GM12878 (cell line): ENCODE measurements around the gene KCTD19.

ENCODE experiments used
- CTCF ChIP-seq, 3 experiments: IDR thresholded peaks in 2 of 3; conservative IDR thresholded peaks in 1 of 3; 2 replicates each; pipeline ENCODE4 v1.5.1; 2011; ENCODE audit warnings: low read depth in 3 of 3, low read length in 3 of 3, mild to moderate bottlenecking in 3 of 3, control low read depth in 2 of 3, moderate library complexity in 2 of 3, inconsistent platforms in 1 of 3, mixed read lengths in 1 of 3; ENCODE audit not compliant: control insufficient read depth in 2 of 3, insufficient read depth in 1 of 3; ENCODE audit errors: extremely low read depth in 1 of 3
- POLR2AphosphoS5 ChIP-seq: IDR thresholded peaks from 2 replicates; pipeline ENCODE4 v1.6.1; 2011; ENCODE audit warnings: mild to moderate bottlenecking, low read length, inconsistent platforms
- ZZZ3 ChIP-seq: IDR thresholded peaks from 2 replicates; pipeline ENCODE4 v1.6.1; 2011; ENCODE audit warnings: low read depth; ENCODE audit not compliant: control insufficient read depth, insufficient read length

- TF ChIP-seq ZZZ3 (no peak), POLR2AphosphoS5 (no peak), CTCF (IDR thresholded peaks at IDR 0.05 in 2 of 3, conservative IDR thresholded peaks at IDR 0.05 in 1 of 3; ENCODE audit: control insufficient read depth in 2 of 3, extremely low read depth in 1 of 3, insufficient read depth in 1 of 3, low read depth in 3 of 3, low read length in 3 of 3) (peak; percentile 7 to 17 (median 17); a peak in 2 of 6 replicates)
These were observed 62.3 kb downstream of the KCTD19 start for GRCh38 chr16:67264277-67264676.
